Stimulated activated effector memory CD8-positive, alpha-beta T cell treated with anti-CD3 and anti-CD28 coated beads, Interleukin-12 subunit alpha, Interleukin-12 subunit beta, amount 100 ng/mL, for 72 hours (primary cell): Measurements from ENCODE around the gene RALGDS.
A peak's percentile ranks its signal among the peaks of the same experiment; 100 is the strongest.
"Not testable (repeated sequence)": the region's sequence is repeated elsewhere in the genome, so short reads cannot be mapped to it uniquely, and the experiment has no call there.

ENCODE experiments used
- ATAC-seq: fragments of 150-1000 bp; cut with Tn5 transposase; 2 replicates; pipeline ENCODE4 v1.10.0; 2021
- DNase-seq, 2 donors: peaks; one replicate each; pipeline ENCODE4 v3.0.0; 2021 to 2022; ENCODE audit warnings: low spot score in 2 of 2
- H3K27ac Mint-ChIP-seq: one replicate; pipeline ENCODE4 v1.8.0; 2022; ENCODE audit warnings: mild to moderate bottlenecking, mixed read lengths
- H3K36me3 Mint-ChIP-seq: one replicate; pipeline ENCODE4 v1.8.0; 2022; ENCODE audit warnings: mild to moderate bottlenecking, mixed read lengths
- H3K4me1 Mint-ChIP-seq: one replicate; pipeline ENCODE4 v1.8.0; 2022; ENCODE audit warnings: mixed read lengths
- H3K4me3 Mint-ChIP-seq: one replicate; pipeline ENCODE4 v1.8.0; 2022; ENCODE audit warnings: mild to moderate bottlenecking, mixed read lengths
- H3K9me3 Mint-ChIP-seq: one replicate; pipeline ENCODE4 v1.8.0; 2022; ENCODE audit warnings: mixed read lengths

The RALGDS gene

GRCh38 chr9:133121198-133121914, at the start of gene RALGDS:
Gene RALGDS, minus strand, starts transcription at chr9:133121240. Its CDS starts 86 bp downstream, at chr9:133121154.
- Mint-ChIP-seq H3K4me3 (peak within 1 kb of the TSS; percentile 65), H3K4me1 (peaks cover 85% of the 10 kb centered on the region), H3K9me3 (no peaks in the 10 kb centered on the region), H3K27ac (peak within 1 kb of the TSS; percentile 90), H3K36me3 (peaks cover 73% of the 10 kb centered on the region)
- DNase-seq (peak; percentile 80 to 90), ATAC-seq (peak; percentile 82)

GRCh38 chr9:133170716-133171115, 49.7 kb upstream of the RALGDS start:
- ATAC-seq: no peak
- no peak overlapping the region for H3K27ac Mint-ChIP-seq
- no peak overlapping the region for H3K4me3 Mint-ChIP-seq
- no peaks in the 10 kb centered on the region for H3K36me3 Mint-ChIP-seq
- no peaks in the 10 kb centered on the region for H3K4me1 Mint-ChIP-seq
- no peaks in the 10 kb centered on the region for H3K9me3 Mint-ChIP-seq
- DNase-seq: no peak

GRCh38 chr9:133169687-133170086, 48.6 kb upstream of the RALGDS start:
- not testable (repeated sequence) for ATAC-seq, H3K4me3 Mint-ChIP-seq, H3K4me1 Mint-ChIP-seq, DNase-seq, H3K27ac Mint-ChIP-seq, H3K36me3 Mint-ChIP-seq, H3K9me3 Mint-ChIP-seq

- ATAC-seq (no peak), DNase-seq (no peak)
- Mint-ChIP-seq H3K4me1 (no peaks in the 10 kb centered on the region), H3K4me3 (no peak overlapping the region), H3K27ac (no peak overlapping the region), H3K36me3 (no peaks in the 10 kb centered on the region), H3K9me3 (no peaks in the 10 kb centered on the region)
Observed at GRCh38 chr9:133169102-133169501, 48.1 kb upstream of the RALGDS start.

- Mint-ChIP-seq H3K36me3 (no peaks in the 10 kb centered on the region), H3K27ac (no peak overlapping the region)
Observed at GRCh38 chr9:133168432-133168831, 47.4 kb upstream of the RALGDS start.

GRCh38 chr9:133167769-133168168, 46.7 kb upstream of the RALGDS start:
- no peak for ATAC-seq
- no peaks in the 10 kb centered on the region for H3K4me1 Mint-ChIP-seq
- no peak overlapping the region for H3K4me3 Mint-ChIP-seq
- no peaks in the 10 kb centered on the region for H3K9me3 Mint-ChIP-seq
- no peaks in the 10 kb centered on the region for H3K36me3 Mint-ChIP-seq
- no peak for DNase-seq
- H3K27ac Mint-ChIP-seq: no peak overlapping the region

More at GRCh38 chr9:133168432-133168831, 47.4 kb upstream of the RALGDS start:
- H3K4me1 Mint-ChIP-seq: no peaks in the 10 kb centered on the region
- ATAC-seq (no peak), DNase-seq (no peak)
- H3K9me3 Mint-ChIP-seq: no peaks in the 10 kb centered on the region
- no peak overlapping the region for H3K4me3 Mint-ChIP-seq

GRCh38 chr9:133167096-133167730, 46.2 kb upstream of the RALGDS start:
- no peak overlapping the region for H3K27ac Mint-ChIP-seq
- DNase-seq (no peak), ATAC-seq (no peak)
- H3K36me3 Mint-ChIP-seq: no peaks in the 10 kb centered on the region
- H3K4me3 Mint-ChIP-seq: no peak overlapping the region
- H3K4me1 Mint-ChIP-seq: no peaks in the 10 kb centered on the region
- H3K9me3 Mint-ChIP-seq: no peaks in the 10 kb centered on the region

- H3K9me3 Mint-ChIP-seq: no peaks in the 10 kb centered on the region
- no peak for ATAC-seq
- peaks cover 5% of the 10 kb centered on the region for H3K4me1 Mint-ChIP-seq
- no peak for DNase-seq
- no peak overlapping the region for H3K27ac Mint-ChIP-seq
- H3K4me3 Mint-ChIP-seq: no peak overlapping the region
- peaks cover 5% of the 10 kb centered on the region for H3K36me3 Mint-ChIP-seq
Observed at GRCh38 chr9:133166392-133166791, 45.4 kb upstream of the RALGDS start.

- Mint-ChIP-seq H3K36me3 (peaks cover 6% of the 10 kb centered on the region), H3K9me3 (no peaks in the 10 kb centered on the region), H3K4me1 (peaks cover 11% of the 10 kb centered on the region), H3K4me3 (no peak overlapping the region), H3K27ac (no peak overlapping the region)
- ATAC-seq: no peak
- no peak for DNase-seq
Observed at GRCh38 chr9:133165452-133165730, 44.4 kb upstream of the RALGDS start.

- Mint-ChIP-seq H3K36me3 (peaks cover 6% of the 10 kb centered on the region), H3K4me3 (peak overlapping the region; percentile 73), H3K9me3 (no peaks in the 10 kb centered on the region), H3K27ac (no peak overlapping the region), H3K4me1 (peaks cover 11% of the 10 kb centered on the region)
- no peak for ATAC-seq
- DNase-seq: no peak
Observed at GRCh38 chr9:133164191-133164590, 43.2 kb upstream of the RALGDS start.

GRCh38 chr9:133163504-133164172, 42.6 kb upstream of the RALGDS start, which contains the start of gene GBGT1:
Gene GBGT1, minus strand, starts transcription at chr9:133163914. Its CDS starts 1,502 bp downstream, at chr9:133162412.
- H3K4me3 Mint-ChIP-seq: peak within 1 kb of the TSS; percentile 73

GRCh38 chr9:133162861-133163503, 41.9 kb upstream of the RALGDS start:
- Mint-ChIP-seq H3K27ac (no peak overlapping the region), H3K4me3 (peak overlapping the region; percentile 73), H3K36me3 (peaks cover 6% of the 10 kb centered on the region), H3K4me1 (peaks cover 11% of the 10 kb centered on the region), H3K9me3 (no peaks in the 10 kb centered on the region)
- ATAC-seq: no peak
- peak in 1 of 2 donors; percentile 45 for DNase-seq

More at GRCh38 chr9:133163504-133164172, 42.6 kb upstream of the RALGDS start, which contains the start of gene GBGT1:
- peaks cover 6% of the 10 kb centered on the region for H3K36me3 Mint-ChIP-seq
- DNase-seq (peak in 1 of 2 donors; percentile 59), ATAC-seq (peak; percentile 71)
- peaks cover 11% of the 10 kb centered on the region for H3K4me1 Mint-ChIP-seq
- H3K9me3 Mint-ChIP-seq: no peaks in the 10 kb centered on the region
- peak within 1 kb of the TSS; percentile 37 for H3K27ac Mint-ChIP-seq

- Mint-ChIP-seq H3K27ac (no peak overlapping the region), H3K4me3 (peak overlapping the region; percentile 35), H3K36me3 (peaks cover 6% of the 10 kb centered on the region), H3K4me1 (peaks cover 11% of the 10 kb centered on the region), H3K9me3 (no peaks in the 10 kb centered on the region)
- DNase-seq (no peak), ATAC-seq (no peak)
Observed at GRCh38 chr9:133161547-133161950, 40.5 kb upstream of the RALGDS start.

- Mint-ChIP-seq H3K4me3 (peak overlapping the region; percentile 35), H3K9me3 (no peaks in the 10 kb centered on the region), H3K4me1 (peaks cover 11% of the 10 kb centered on the region), H3K36me3 (peaks cover 6% of the 10 kb centered on the region), H3K27ac (no peak overlapping the region)
- DNase-seq (no peak), ATAC-seq (peak; percentile 66)
Observed at GRCh38 chr9:133160742-133161546, 39.9 kb upstream of the RALGDS start.

- H3K36me3 Mint-ChIP-seq: peaks cover 6% of the 10 kb centered on the region
- ATAC-seq: no peak
- DNase-seq: no peak
- H3K27ac Mint-ChIP-seq: no peak overlapping the region
- no peak overlapping the region for H3K4me3 Mint-ChIP-seq
- no peaks in the 10 kb centered on the region for H3K9me3 Mint-ChIP-seq
- H3K4me1 Mint-ChIP-seq: peaks cover 11% of the 10 kb centered on the region
Observed at GRCh38 chr9:133158695-133159094, 37.7 kb upstream of the RALGDS start.
